Ovary (tissue), 9 donors: ENCODE results near the gene KIF18A. TPM values are rescaled to one million over a fixed set of nuclear protein-coding genes. Genes with fewer than 3 reads are reported as not detected.

Source experiments
- DNase-seq, 5 donors: peaks; one replicate each; pipeline ENCODE4 v3.0.0-alpha.2; 2019 to 2020
- H3K27ac ChIP-seq, 2 donors: fragments of 200-600 bp; one replicate each; pipeline versions ENCODE4 v1.5.1 to v1.8.0; 2019 to 2022
- H3K27me3 ChIP-seq: fragments of 200-600 bp; one replicate; pipeline ENCODE4 v1.8.0; 2022
- H3K36me3 ChIP-seq: fragments of 200-600 bp; sonication (generic); one replicate; pipeline ENCODE4 v1.5.1; 2019
- H3K4me1 ChIP-seq: one replicate; pipeline ENCODE4 v1.8.1; 2013; ENCODE audit warnings: mild to moderate bottlenecking, moderate library complexity; ENCODE audit not compliant: insufficient read depth
- H3K4me3 ChIP-seq: fragments of 200-600 bp; sonication (generic); one replicate; pipeline ENCODE4 v1.5.1; 2017
- H3K9me3 ChIP-seq, 2 donors: fragments of 200-600 bp in 1 of 2; sonication (generic) in 1 of 2; one replicate each; pipeline versions ENCODE4 v1.5.1 to v1.8.1; 2013 to 2019; ENCODE audit warnings: mild to moderate bottlenecking in 1 of 2, moderate library complexity in 1 of 2
- EP300 ChIP-seq: sonication (generic); formaldehyde crosslinking; IDR thresholded peaks from one replicate; pipeline ENCODE4 v1.6.1; 2017; ENCODE audit warnings: antibody characterized with exemption
- POLR2A ChIP-seq: fragments of 450-650 bp; IDR thresholded peaks from one replicate; pipeline ENCODE4 v1.6.1; 2017; ENCODE audit warnings: antibody characterized with exemption, mild to moderate bottlenecking, moderate library complexity
- WGBS, 3 donors: extraction: QIAGEN DNeasy Blood & Tissue Kit in 1 of 3; methylation state at CpG; one replicate each; pipeline versions ENCODE4 v1.1.5 to v1.1.7; 2013 to 2017; 5-methylcytosine and 5-hydroxymethylcytosine counted together
- intact Hi-C, 4 donors: fragments of 100-400 bp; cut with DNase I; formaldehyde crosslinking; loops; one replicate each; pipeline versions ENCODE4 v1.11.0 to v1.15.1; 2022 to 2023
- polyA plus RNA-seq, 2 donors: library from polyadenylated mRNA; stranded (reverse); fragments of 200-250 nt in 1 of 2; fragments of 350-450 nt in 1 of 2; fragmentation: Illumina TruSeq in 1 of 2; extraction: RNeasy Lipid Tissue Mini Kit (QIAGEN cat#74804) in 1 of 2; gene quantifications; one replicate each; pipeline ENCODE4 v1.2.3, GENCODE V29; 2013 to 2014
- total RNA-seq, 7 donors: library from RNA; depleted of rRNA in 2 of 7; stranded (reverse); fragments of >200 nt in 2 of 7; fragmentation: NEBNext Ultra II Directional in 3 of 7; extraction: Animal tissue kit (Norgen Biotek cat#: 25700) in 3 of 7; gene quantifications; one replicate each; pipeline versions ENCODE4 v1.1.0 to v1.2.4, GENCODE V29; 2016 to 2023
- TF ChIP-seq, protein P1 (sequence below), 3 donors: fragments of 450-650 bp in 2 of 3; fragments of 200-600 bp in 1 of 3; IDR thresholded peaks; one replicate each; pipeline versions ENCODE4 v1.5.1 to v1.8.0; 2016 to 2022; ENCODE audit warnings: antibody characterized with exemption in 3 of 3, mild to moderate bottlenecking in 1 of 3
- donor health status: DM: no; HTN: no; CAD: no; lungs with moderate emphysema.
- donor health status: DM: no; HTN: no; CAD: no.
- donor health status: Bipolar disorder and iron deficiency.
- donor health status: DM: yes; HTN: yes; CAD: no.
- donor health status: DM: no; HTN: no; CAD: no.
- donor health status: DM: yes; HTN: yes; CAD: no.

KIF18A gene
- total and polyA plus RNA-seq, 9 donors: 0.28 to 0.72 (median 0.36) TPM; not detected in 1

DNA sequence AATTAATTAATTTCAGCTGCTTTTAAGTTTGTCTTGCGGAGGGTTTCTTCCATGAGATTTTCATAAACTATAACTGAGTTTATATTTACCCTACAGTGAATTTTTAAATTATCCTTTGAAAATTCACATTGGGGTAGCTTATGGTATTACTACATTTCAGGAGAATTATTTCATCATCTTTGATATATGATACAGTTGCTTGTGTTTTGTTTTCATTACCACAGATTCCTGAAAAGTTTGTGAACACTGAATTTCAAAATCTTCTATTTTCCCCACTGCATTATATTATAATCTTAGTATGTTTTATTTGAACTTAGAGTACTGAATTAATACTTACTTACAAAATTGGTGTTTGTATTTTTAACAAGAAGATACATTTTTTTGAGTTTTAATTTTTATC lies 24.6 kb upstream of the KIF18A start:
- intact Hi-C loops: no loop called here
- Histone ChIP-seq H3K27me3 (no peaks in the 10 kb centered on the region), H3K9me3 (no peaks in the 10 kb centered on the region), H3K4me3 (no peak overlapping the region), H3K4me1 (no peaks in the 10 kb centered on the region), H3K27ac (no peak overlapping the region), H3K36me3 (no peaks in the 10 kb centered on the region)
- TF ChIP-seq EP300: no peak
- no peak for TF ChIP-seq POLR2A
- TF ChIP-seq, protein P1, sequence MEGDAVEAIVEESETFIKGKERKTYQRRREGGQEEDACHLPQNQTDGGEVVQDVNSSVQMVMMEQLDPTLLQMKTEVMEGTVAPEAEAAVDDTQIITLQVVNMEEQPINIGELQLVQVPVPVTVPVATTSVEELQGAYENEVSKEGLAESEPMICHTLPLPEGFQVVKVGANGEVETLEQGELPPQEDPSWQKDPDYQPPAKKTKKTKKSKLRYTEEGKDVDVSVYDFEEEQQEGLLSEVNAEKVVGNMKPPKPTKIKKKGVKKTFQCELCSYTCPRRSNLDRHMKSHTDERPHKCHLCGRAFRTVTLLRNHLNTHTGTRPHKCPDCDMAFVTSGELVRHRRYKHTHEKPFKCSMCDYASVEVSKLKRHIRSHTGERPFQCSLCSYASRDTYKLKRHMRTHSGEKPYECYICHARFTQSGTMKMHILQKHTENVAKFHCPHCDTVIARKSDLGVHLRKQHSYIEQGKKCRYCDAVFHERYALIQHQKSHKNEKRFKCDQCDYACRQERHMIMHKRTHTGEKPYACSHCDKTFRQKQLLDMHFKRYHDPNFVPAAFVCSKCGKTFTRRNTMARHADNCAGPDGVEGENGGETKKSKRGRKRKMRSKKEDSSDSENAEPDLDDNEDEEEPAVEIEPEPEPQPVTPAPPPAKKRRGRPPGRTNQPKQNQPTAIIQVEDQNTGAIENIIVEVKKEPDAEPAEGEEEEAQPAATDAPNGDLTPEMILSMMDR (IDR thresholded peaks at IDR 0.05): no peak
- 39 to 100% (median 47%) methylated on average over 1 of the region's 1 CpG for WGBS, 3 donors
- no peak for DNase-seq

DNA sequence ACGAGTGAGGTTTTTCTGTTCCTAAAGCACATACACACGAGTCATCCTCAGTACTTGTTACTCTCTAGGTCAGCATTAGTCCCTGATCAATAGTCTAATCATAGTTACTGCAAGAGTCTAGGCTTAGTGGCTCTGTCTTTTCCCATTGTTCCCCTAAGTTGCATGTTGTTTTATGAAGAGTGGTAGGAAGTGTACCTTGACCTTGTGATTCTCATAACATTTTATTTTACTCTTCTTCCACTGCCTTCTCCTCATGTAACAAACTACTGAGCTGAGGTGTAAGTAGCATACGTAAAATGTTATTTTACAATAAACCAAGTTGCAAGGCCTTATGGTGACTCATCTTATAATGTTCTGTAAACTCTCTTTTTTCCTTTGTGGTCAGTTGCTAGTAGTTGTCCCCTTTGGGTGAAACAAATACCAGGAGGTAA lies 15.2 kb upstream of the KIF18A start:
- Histone ChIP-seq H3K36me3 (no peaks in the 10 kb centered on the region), H3K27ac (no peak overlapping the region), H3K9me3 (no peaks in the 10 kb centered on the region), H3K4me3 (no peak overlapping the region), H3K27me3 (no peaks in the 10 kb centered on the region), H3K4me1 (no peaks in the 10 kb centered on the region)
- intact Hi-C loops: no loop called here
- DNase-seq: no peak
- 82 to 89% (median 84%) methylated on average over 3 of the region's 3 CpGs for WGBS, 3 donors
- TF ChIP-seq, protein P1 (IDR thresholded peaks at IDR 0.05): no peak
- no peak for TF ChIP-seq EP300
- TF ChIP-seq POLR2A: no peak

DNA sequence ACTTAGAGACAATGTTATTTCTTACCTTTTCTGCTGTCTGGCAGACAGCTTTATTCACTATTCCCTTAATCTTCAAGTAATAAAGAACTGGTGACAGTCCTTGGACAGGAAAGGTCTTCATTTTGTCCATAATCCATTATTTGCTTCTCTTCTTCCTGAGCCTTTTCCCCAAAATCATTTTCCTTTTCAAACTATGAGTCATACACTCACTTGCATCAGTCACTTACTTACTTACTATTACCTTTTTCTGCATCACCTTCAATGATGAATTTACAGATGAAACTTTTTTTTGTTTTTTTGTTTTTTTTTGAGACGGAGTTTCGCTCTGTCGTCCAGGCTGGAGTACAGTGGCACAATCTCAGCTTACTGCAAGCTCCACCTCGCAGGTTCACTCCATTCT lies 9.8 kb upstream of the KIF18A start:
- no peaks in the 10 kb centered on the region for H3K36me3 ChIP-seq
- no peaks in the 10 kb centered on the region for H3K9me3 ChIP-seq
- WGBS, 3 donors: 94 to 95% (median 95%) methylated on average over 4 of the region's 4 CpGs
- H3K27ac ChIP-seq: no peak overlapping the region
- no peak for DNase-seq
- TF ChIP-seq EP300 (no peak), POLR2A (no peak)
- TF ChIP-seq, protein P1 (IDR thresholded peaks at IDR 0.05): no peak
- intact Hi-C loops: no loop called here
- no peaks in the 10 kb centered on the region for H3K4me1 ChIP-seq
- H3K27me3 ChIP-seq: no peaks in the 10 kb centered on the region
- H3K4me3 ChIP-seq: no peak overlapping the region

DNA sequence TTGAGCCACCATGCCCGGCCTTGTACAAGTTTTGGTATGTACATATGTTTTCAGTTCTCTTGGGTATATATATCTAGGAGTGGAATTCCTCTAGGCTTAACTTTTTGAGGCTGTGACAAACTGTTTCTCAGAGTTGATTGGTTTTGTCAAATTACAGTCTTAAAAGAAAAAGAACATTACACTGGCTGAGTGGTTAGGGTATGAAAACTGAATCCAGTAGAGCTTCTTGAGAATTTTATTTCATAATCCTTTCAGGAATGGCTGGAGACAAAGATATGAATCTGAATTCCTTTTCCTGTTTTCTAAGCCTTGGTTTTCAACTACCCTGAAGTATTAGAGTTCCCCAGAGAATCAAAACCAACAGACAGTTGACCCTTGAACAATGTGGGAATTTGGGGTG lies 6.8 kb upstream of the KIF18A start:
- H3K27ac ChIP-seq: no peak overlapping the region
- no peaks in the 10 kb centered on the region for H3K4me1 ChIP-seq
- intact Hi-C loops: no loop called here
- H3K4me3 ChIP-seq: no peak overlapping the region
- no peaks in the 10 kb centered on the region for H3K9me3 ChIP-seq
- DNase-seq: no peak
- H3K36me3 ChIP-seq: no peaks in the 10 kb centered on the region
- no peaks in the 10 kb centered on the region for H3K27me3 ChIP-seq
- WGBS, 3 donors: 94 to 100% (median 96%) methylated on average over 1 of the region's 1 CpG
- no peak for TF ChIP-seq EP300
- TF ChIP-seq, protein P1 (IDR thresholded peaks at IDR 0.05): no peak
- TF ChIP-seq POLR2A: no peak

DNA sequence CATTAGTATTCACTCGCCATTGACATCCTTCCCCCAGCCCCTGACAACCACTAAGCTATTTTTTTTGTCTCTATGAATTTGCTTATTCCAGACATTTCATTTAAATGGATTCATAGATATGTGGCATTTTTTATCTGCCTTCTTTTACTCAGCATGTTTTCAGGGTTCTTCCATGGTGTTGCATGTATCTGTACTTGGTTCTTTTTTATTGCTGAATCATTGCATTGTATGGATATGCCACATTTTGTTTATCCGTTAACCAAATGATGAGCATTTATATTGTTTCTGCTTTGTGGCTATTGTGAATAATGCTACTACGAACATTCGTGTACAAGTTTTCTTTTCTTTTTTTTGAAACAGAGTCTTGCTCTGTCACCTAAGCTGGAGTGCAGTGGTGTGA lies 6.2 kb upstream of the KIF18A start:
- 95 to 96% (median 96%) methylated on average over 4 of the region's 4 CpGs for WGBS, 3 donors
- no peaks in the 10 kb centered on the region for H3K9me3 ChIP-seq
- no peak overlapping the region for H3K27ac ChIP-seq

More for the DNA sequence above, 6.2 kb upstream of the KIF18A start:
- intact Hi-C loops: no loop called here
- Histone ChIP-seq H3K36me3 (no peaks in the 10 kb centered on the region), H3K4me3 (no peak overlapping the region), H3K4me1 (no peaks in the 10 kb centered on the region), H3K27me3 (no peaks in the 10 kb centered on the region)
- no peak for DNase-seq
- TF ChIP-seq, protein P1 (IDR thresholded peaks at IDR 0.05): no peak
- TF ChIP-seq POLR2A (no peak), EP300 (no peak)
